ENCODE results near the gene SCAMP4.

DNA sequence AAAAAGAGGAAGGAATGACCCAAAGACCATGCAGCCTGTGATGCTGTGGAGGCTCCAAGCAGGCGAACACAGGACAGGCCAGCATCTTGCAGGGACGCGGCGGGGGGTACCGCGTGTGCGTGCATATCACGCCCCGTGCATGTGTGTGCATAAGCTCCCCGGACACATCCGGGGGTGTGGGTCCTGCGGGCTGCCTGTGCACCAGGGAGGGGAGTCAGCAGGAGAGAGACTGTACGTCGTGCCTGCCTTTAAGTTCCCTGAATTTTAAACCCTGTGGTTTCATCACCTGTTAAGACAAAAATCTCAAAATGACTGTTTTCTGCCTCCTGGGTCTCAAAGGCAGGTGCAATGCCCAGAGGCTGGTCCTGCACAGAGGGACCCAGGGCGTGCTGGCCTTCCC lies 16.6 kb downstream of the SCAMP4 start:
- TF ChIP-seq, protein P1, sequence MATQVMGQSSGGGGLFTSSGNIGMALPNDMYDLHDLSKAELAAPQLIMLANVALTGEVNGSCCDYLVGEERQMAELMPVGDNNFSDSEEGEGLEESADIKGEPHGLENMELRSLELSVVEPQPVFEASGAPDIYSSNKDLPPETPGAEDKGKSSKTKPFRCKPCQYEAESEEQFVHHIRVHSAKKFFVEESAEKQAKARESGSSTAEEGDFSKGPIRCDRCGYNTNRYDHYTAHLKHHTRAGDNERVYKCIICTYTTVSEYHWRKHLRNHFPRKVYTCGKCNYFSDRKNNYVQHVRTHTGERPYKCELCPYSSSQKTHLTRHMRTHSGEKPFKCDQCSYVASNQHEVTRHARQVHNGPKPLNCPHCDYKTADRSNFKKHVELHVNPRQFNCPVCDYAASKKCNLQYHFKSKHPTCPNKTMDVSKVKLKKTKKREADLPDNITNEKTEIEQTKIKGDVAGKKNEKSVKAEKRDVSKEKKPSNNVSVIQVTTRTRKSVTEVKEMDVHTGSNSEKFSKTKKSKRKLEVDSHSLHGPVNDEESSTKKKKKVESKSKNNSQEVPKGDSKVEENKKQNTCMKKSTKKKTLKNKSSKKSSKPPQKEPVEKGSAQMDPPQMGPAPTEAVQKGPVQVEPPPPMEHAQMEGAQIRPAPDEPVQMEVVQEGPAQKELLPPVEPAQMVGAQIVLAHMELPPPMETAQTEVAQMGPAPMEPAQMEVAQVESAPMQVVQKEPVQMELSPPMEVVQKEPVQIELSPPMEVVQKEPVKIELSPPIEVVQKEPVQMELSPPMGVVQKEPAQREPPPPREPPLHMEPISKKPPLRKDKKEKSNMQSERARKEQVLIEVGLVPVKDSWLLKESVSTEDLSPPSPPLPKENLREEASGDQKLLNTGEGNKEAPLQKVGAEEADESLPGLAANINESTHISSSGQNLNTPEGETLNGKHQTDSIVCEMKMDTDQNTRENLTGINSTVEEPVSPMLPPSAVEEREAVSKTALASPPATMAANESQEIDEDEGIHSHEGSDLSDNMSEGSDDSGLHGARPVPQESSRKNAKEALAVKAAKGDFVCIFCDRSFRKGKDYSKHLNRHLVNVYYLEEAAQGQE (IDR thresholded peaks at IDR 0.05; ENCODE audit: borderline replicate concordance): no peak
- no peak for TF ChIP-seq CTCF (IDR thresholded peaks at IDR 0.05; ENCODE audit: poor library complexity, severe bottlenecking)
